HepG2 (cell line): ENCODE measurements around the gene TMEM95. TPM values are rescaled to one million over a fixed set of nuclear protein-coding genes. Genes with fewer than 3 reads are reported as not detected.

Source experiments
- ARNT2 ChIP-seq: sonication (generic); formaldehyde crosslinking; IDR thresholded peaks from 2 replicates; pipeline ENCODE4 v1.8.0; 2022; ENCODE audit warnings: mild to moderate bottlenecking, low read depth, missing genetic modification reagents, moderate library complexity
- CENPT ChIP-seq: sonication (generic); formaldehyde crosslinking; IDR thresholded peaks from 2 replicates; pipeline ENCODE4 v1.8.0; 2022; ENCODE audit warnings: low read depth, mild to moderate bottlenecking, moderate library complexity, missing genetic modification reagents
- FUBP1 ChIP-seq: sonication (generic); formaldehyde crosslinking; IDR thresholded peaks from 2 replicates; pipeline ENCODE4 v1.5.1; 2020; ENCODE audit warnings: missing genetic modification reagents, mild to moderate bottlenecking, borderline replicate concordance
- HIC2 ChIP-seq: sonication (generic); formaldehyde crosslinking; IDR thresholded peaks from 2 replicates; pipeline ENCODE4 v1.9.0; 2022; ENCODE audit warnings: low read depth, missing genetic modification reagents
- HMGA1 ChIP-seq: sonication (generic); formaldehyde crosslinking; conservative IDR thresholded peaks from 2 replicates; pipeline ENCODE4 v1.4.0; 2020; ENCODE audit warnings: missing genetic modification reagents
- MEIS2 ChIP-seq: sonication (generic); formaldehyde crosslinking; IDR thresholded peaks from 2 replicates; pipeline ENCODE4 v1.9.0; 2021; ENCODE audit warnings: mild to moderate bottlenecking, missing genetic modification reagents
- NR2C2 ChIP-seq: sonication (generic); formaldehyde crosslinking; IDR thresholded peaks from 2 replicates; pipeline ENCODE4 v1.4.0; 2020; ENCODE audit warnings: missing genetic modification reagents, mild to moderate bottlenecking, moderate library complexity, borderline replicate concordance
- RBM39 ChIP-seq: fragments of 200-400 bp; formaldehyde crosslinking; IDR thresholded peaks from one replicate; pipeline ENCODE4 v1.6.1; 2018; ENCODE audit warnings: antibody characterized with exemption, mild to moderate bottlenecking, low read depth, low read length; ENCODE audit not compliant: poor library complexity, severe bottlenecking
- SRY ChIP-seq: sonication (generic); formaldehyde crosslinking; IDR thresholded peaks from 2 replicates; pipeline ENCODE4 v1.8.0; 2022; ENCODE audit warnings: mild to moderate bottlenecking, missing genetic modification reagents
- XRCC5 ChIP-seq: fragments of 200-400 bp; formaldehyde crosslinking; optimal IDR thresholded peaks from 2 replicates; pipeline ENCODE3; 2017; ENCODE audit warnings: mild to moderate bottlenecking, low read length
- ZNF280B ChIP-seq: sonication (generic); formaldehyde crosslinking; IDR thresholded peaks from 2 replicates; pipeline ENCODE4 v1.5.0; 2020; ENCODE audit warnings: missing genetic modification reagents, mild to moderate bottlenecking, borderline replicate concordance
- ZNF329 ChIP-seq: sonication (generic); formaldehyde crosslinking; IDR thresholded peaks from 2 replicates; pipeline ENCODE4 v1.9.0; 2021; ENCODE audit warnings: low read depth, mild to moderate bottlenecking, missing genetic modification reagents
- ZNF350 ChIP-seq: sonication (generic); formaldehyde crosslinking; IDR thresholded peaks from 2 replicates; pipeline ENCODE4 v1.4.0; 2020; ENCODE audit warnings: mild to moderate bottlenecking, low read depth, missing genetic modification reagents, borderline replicate concordance
- ZNF580 ChIP-seq: IDR thresholded peaks from 2 replicates; pipeline ENCODE4 v1.6.1; 2016; ENCODE audit warnings: low read depth, borderline replicate concordance
- ZNF670 ChIP-seq: sonication (generic); formaldehyde crosslinking; IDR thresholded peaks from 2 replicates; pipeline ENCODE4 v1.8.0; 2022; ENCODE audit warnings: mild to moderate bottlenecking, missing genetic modification reagents, borderline replicate concordance
- ZNF841 ChIP-seq: sonication (generic); formaldehyde crosslinking; IDR thresholded peaks from 2 replicates; pipeline ENCODE4 v1.8.1; 2023; ENCODE audit warnings: missing genetic modification reagents, borderline replicate concordance
- ZSCAN31 ChIP-seq: sonication (generic); formaldehyde crosslinking; IDR thresholded peaks from 2 replicates; pipeline ENCODE4 v1.5.0; 2020; ENCODE audit warnings: low read depth, mild to moderate bottlenecking, missing genetic modification reagents
- polyA plus RNA-seq, 8 experiments: library from polyadenylated mRNA; depleted of rRNA in 3 of 8; stranded (reverse) in 7 of 8; unstranded in 1 of 8; fragments of >200 nt; fragmentation: Illumina TruSeq in 4 of 8; extraction: Trizol in 4 of 8; gene quantifications; 2 replicates each; pipeline versions ENCODE4 v1.2.1 to v1.2.3, GENCODE V29; 2011 to 2016; ENCODE audit warnings: low read depth in 4 of 8, missing spikeins in 1 of 8, mixed read lengths in 1 of 8; ENCODE audit not compliant: insufficient read depth in 1 of 8
- total RNA-seq, 5 experiments: library from RNA; depleted of rRNA; stranded (reverse); fragments of >200 nt; fragmentation: Illumina TruSeq; extraction: Trizol; gene quantifications; 2 replicates each; pipeline ENCODE4 v1.2.3, GENCODE V29; 2016; ENCODE audit warnings: low read depth in 1 of 5

The TMEM95 gene
- total and polyA plus RNA-seq, 2 of the 13 experiments (the other 11 are each of a cell fraction or from before 2014, with no cell fraction given) = not detected

- TF ChIP-seq HIC2 (CRISPR knock-in tag) = peak; percentile 61; the same call in 1 of the 2 replicates
- peak; percentile 49; the same call in 1 of the 2 replicates for TF ChIP-seq ZNF350 (CRISPR knock-in tag)
- 0 out of 2 replicates have a peak, but pooled peaks have one; percentile 29 for TF ChIP-seq MEIS2 (CRISPR knock-in tag)
- no peak; the same call in 1 of the 2 replicates for TF ChIP-seq SRY (CRISPR knock-in tag)
- TF ChIP-seq ZNF329 (CRISPR knock-in tag) = 0 out of 2 replicates have a peak, but pooled peaks have one; percentile 13
- TF ChIP-seq ARNT2 (CRISPR knock-in tag) = peak; percentile 85
- peak; percentile 49; the same call in 1 of the 2 replicates for TF ChIP-seq NR2C2 (CRISPR knock-in tag)
- TF ChIP-seq ZNF580 = peak; percentile 20; the same call in 1 of the 2 replicates
- no peak for TF ChIP-seq HMGA1 (CRISPR knock-in tag)
- peak; percentile 75 for TF ChIP-seq RBM39
- TF ChIP-seq FUBP1 = 0 out of 2 replicates have a peak, but pooled peaks have one; percentile 21
- peak; percentile 87 for TF ChIP-seq CENPT
- peak; percentile 21 for TF ChIP-seq XRCC5
- TF ChIP-seq ZNF670 (CRISPR knock-in tag) = no peak
- 0 out of 2 replicates have a peak, but pooled peaks have one; percentile 48 for TF ChIP-seq ZNF280B
- 0 out of 2 replicates have a peak, but pooled peaks have one; percentile 40 for TF ChIP-seq ZNF841 (CRISPR knock-in tag)
- peak; percentile 82 for TF ChIP-seq ZSCAN31
These were observed 39.7 kb downstream of the TMEM95 start, which contains the start of gene PLSCR3 (continued) for GRCh38 chr17:7394452-7395191.
